Subcutaneous adipose tissue (tissue), 4 donors: ENCODE data around the gene PECR. TPM values are rescaled to one million over a fixed set of nuclear protein-coding genes. Genes with fewer than 3 reads are reported as not detected.

Source experiments
- CTCF ChIP-seq: fragments of 450-650 bp; IDR thresholded peaks from one replicate; pipeline ENCODE4 v1.5.1; 2016; ENCODE audit warnings: low read depth, mild to moderate bottlenecking, control low read depth, antibody characterized with exemption, moderate library complexity
- total RNA-seq, 4 donors: library from RNA; depleted of rRNA; stranded (reverse); fragments of >200 nt; gene quantifications; one replicate each; pipeline ENCODE4 v1.1.0, GENCODE V29; 2016

Gene PECR
- total RNA-seq, 4 donors from 2014 or later: 25.8 to 78.7 (median 44.0) TPM

DNA sequence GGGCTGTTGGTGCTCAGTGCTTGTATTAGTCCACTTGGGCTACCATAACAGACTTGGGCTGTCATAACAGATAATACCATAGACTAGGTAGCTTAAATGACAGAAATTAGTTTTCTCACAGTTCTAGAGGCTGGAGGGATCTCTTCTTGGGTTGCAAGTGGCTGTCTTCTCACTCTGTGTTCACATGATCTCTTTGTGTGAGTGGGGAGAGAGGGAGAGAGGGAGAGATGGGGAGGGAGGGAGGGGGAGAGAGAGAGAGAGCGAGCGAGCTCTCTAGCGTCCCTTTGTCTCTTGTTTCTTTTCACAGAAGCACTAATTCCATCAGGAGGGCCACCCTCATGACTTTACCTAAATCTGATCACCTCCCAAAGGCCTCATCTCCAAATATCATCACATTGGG lies 23.1 kb upstream of the PECR start:
- no peak for TF ChIP-seq CTCF

GRCh38 chr2:216103213-216103612 lies 21.6 kb upstream of the PECR start:
- TF ChIP-seq CTCF: no peak

DNA sequence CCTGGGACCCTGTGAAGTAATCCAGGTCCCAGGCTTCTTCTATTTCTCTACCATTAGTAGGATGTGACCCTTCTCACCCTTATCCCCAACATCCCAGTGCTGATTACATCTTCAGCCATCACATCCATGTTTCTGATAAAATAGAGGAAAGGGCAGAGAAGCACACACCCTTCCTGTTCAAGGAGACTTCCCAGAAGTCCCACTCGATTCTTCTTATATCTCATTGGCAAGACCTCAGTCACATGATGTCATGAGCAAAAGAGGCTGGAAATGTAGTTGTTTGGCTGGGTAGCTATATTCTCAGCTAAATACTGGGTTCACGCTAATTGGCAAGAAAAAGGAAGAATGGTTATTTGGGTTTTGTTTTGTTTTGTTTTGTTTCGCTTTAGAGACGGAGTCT lies 19.5 kb upstream of the PECR start:
- no peak for TF ChIP-seq CTCF

DNA sequence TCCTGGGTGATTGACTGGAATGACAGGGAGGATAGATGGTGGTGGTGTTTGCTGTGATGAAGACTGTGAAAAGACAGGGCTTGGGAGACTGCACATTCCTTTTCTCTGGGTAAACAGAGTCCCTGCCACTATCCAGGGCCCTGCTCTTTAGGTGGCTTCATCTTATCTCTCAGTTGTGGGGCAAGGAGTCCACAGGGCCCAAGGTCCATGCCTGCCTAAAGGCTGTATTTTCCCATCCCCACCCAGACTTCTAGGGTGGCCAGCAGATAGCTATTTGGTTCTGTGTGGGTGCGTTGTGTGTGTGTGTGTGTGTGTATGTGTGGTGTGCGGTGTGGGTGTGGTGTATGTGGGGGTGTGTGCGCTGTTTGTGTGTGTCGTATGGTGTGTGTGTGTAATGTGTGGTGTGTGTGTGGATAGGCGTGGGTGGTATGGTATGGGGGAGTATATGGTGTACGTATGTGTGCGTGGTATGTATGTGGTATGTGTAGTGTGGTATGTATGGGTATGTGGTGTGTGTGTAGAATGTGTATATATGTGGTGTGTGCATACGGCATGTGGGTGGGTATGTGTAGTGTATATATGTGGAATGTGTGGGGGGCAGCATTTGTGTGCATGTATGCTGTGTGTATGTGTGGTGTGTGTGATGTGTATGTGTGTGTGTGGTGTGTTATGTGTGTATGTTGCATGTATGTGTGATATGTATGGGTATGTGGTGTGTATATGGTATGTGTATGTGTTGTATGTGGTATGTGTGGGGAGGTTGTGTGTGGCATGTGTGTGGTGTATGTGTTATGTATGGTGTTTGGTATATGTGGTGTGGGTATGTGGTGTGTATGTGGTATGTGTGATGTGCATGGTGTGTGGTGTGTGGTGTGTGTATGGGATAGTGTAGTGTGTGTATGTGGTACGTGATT lies 17.1 kb upstream of the PECR start:
- TF ChIP-seq CTCF: no peak

DNA sequence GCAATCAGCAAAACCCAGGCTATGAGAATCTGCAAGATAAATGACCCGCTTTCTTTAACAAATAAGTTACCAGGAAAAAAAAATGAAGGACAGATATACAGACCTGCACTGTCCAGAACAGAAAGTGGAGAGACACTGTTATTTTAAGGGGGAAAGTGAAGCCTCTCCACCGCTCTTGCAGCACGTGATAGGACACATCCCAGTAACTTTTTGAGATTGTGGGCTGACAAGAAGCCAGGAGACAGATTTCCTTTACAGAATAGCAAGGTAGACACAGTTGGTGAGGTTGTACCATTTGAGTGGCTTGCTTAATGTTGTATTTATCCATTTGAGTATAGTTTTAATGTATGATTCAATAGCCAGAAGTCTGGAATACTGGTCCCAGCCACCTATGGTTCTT lies 13.1 kb upstream of the PECR start:
- TF ChIP-seq CTCF: no peak

DNA sequence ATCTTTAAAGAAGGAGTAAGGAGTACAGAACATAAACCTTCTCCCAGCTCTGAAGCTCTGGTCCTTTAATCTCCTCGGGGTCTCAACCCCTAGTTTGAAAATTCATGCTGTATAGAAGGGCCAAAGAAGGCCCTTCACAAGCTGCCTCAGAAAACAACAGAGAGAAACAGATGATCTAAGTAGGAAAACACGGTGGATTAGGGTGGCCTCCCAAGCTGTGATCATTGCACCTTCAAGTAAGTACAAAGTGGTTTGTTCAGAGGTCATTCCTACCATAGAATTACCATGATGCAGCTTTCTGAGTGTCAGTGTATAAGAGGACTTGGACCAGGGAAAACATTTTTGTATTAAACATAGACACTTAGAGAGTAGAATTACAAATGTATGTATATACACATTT lies 11.0 kb upstream of the PECR start:
- TF ChIP-seq CTCF: no peak

GRCh38 chr2:216090369-216090786 lies 8.8 kb upstream of the PECR start:
- TF ChIP-seq CTCF: no peak
